ENCODE measurements around the gene ZNF443. TPM values are rescaled to one million over a fixed set of nuclear protein-coding genes. Genes with fewer than 3 reads are reported as not detected.
"Not testable (repeated sequence)": the region's sequence is repeated elsewhere in the genome, so short reads cannot be mapped to it uniquely, and the experiment has no call there.

ZNF443 gene
- total and polyA plus RNA-seq, 9 of the 15 experiments (the other 6 are each of a cell fraction or from before 2014, with no cell fraction given) = 1.5 to 4.9 (median 2.8) TPM

DNA sequence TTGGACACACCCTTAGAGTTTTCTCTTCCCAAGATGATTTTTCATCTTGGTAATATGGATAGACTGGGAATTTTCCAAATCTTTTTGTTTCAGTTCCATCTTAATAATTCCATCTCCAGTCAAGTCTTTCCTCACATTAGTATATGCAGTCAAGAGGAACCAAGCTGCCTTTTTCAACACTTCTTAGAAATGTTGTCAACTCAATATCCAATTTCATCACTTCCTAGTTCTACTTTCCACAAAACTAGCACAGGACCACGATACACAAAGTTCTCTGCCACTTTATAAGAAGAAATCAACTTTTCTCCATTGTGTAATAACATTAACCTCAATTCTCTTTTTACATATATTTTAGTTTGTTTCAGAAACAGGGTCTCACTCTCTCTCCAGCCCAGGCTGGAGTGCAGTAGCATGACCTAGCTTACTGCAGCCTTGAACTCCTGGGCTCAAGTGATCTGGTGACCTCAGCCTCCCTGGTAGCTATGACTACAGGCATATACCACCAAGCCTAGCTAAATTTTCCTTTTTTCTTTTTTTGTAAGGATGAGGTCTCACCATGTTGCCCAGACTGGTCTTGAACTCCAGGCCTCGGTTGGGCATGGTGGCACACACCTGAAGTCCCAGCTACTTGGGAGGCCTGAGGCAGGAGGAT lies 15.5 kb downstream of the ZNF443 start:
- TF ChIP-seq ZNF655 (CRISPR knock-in tag; IDR thresholded peaks at IDR 0.05) (no peak), RFX1 (IDR thresholded peaks at IDR 0.05) (peak; percentile 17; the same call in 1 of the 2 replicates)
- BruUV-seq (replicated peaks) = no TSS peak
- Histone ChIP-seq H3K9ac (ENCODE audit: insufficient read depth in 1 of 2, low read depth in 2 of 2, low read length in 2 of 2) (no peak overlapping the region), H3K9me1 (ENCODE audit: control insufficient read depth, insufficient read depth, low read length) (no peaks in the 10 kb centered on the region), H3K36me3 (ENCODE audit: control insufficient read depth, insufficient read depth, low read length) (no peaks in the 10 kb centered on the region), H3K4me2 (ENCODE audit: insufficient read depth, low read length) (no peak overlapping the region), H3K4me3 (no peak overlapping the region), H3K79me2 (ENCODE audit: control insufficient read depth, insufficient read depth, low read length) (no peaks in the 10 kb centered on the region), H4K20me1 (replicated peaks; ENCODE audit: control insufficient read depth, insufficient read depth, low read length) (no peaks in the 10 kb centered on the region), H3K4me1 (replicated peaks in 1 of 2; ENCODE audit: control insufficient read depth in 2 of 2, insufficient read depth in 2 of 2, low read length in 2 of 2) (no peaks in the 10 kb centered on the region), H3K9me3 (replicated peaks; ENCODE audit: control insufficient read depth, insufficient read depth, low read depth, low read length) (no peaks in the 10 kb centered on the region; the same call in 1 of the 2 replicates), H3K27ac (ENCODE audit: extremely low read depth, low read depth, low read length) (no peak overlapping the region), H2AFZ (ENCODE audit: low read depth, low read length) (no peak overlapping the region), H3K27me3 (ENCODE audit: control insufficient read depth in 2 of 2, insufficient read depth in 2 of 2, low read length in 2 of 2) (no peaks in the 10 kb centered on the region)
- in situ Hi-C loops (cut with MboI) = no loop called here
- FAIRE-seq (no peak), ATAC-seq (no peak), DNase-seq (ENCODE audit: extremely low read depth in 1 of 4, low spot score in 3 of 4) (no peak)
- WGBS (ENCODE audit: insufficient coverage, low coverage, missing lambda C conversion rate) = 15% methylated on average over 2 of the region's 2 CpGs
- intact Hi-C loops (cut with micrococcal nuclease) = no loop called here
- CTCF ChIA-PET (ENCODE audit: low intra/inter-chr PET ratio) = no interaction called here
- POLR2A ChIA-PET = interaction anchor here (0.6 kb wide), 2 partner anchors 22 to 25 kb away, joined by 3 read pairs; no protein-coding TSS in a partner anchor

DNA sequence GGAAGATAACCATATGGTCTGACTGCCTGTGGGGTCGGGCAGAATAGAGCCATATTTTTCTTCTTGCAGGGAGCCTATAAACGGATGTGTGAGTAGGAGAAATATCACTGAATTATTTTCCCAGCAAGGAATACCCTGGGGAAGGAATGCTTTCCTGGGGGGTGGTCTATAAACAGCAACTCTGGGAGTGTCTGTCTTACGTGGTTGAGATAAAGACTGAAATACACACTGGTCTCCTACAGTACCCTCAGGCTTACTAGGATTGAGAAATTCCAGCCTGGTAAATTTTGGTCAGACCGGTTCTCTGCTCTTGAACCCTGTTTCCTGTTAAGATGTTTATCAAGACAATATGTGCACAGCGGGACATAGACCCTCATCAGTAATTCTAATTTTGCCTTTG lies 23.5 kb downstream of the ZNF443 start:
- BruUV-seq (replicated peaks); H3K79me2 ChIP-seq (ENCODE audit: control insufficient read depth, insufficient read depth, low read length); H3K9me1 ChIP-seq (ENCODE audit: control insufficient read depth, insufficient read depth, low read length); H3K9ac ChIP-seq (ENCODE audit: insufficient read depth in 1 of 2, low read depth in 2 of 2, low read length in 2 of 2); DNase-seq (ENCODE audit: extremely low read depth in 1 of 4, low spot score in 3 of 4); H4K20me1 ChIP-seq (replicated peaks; ENCODE audit: control insufficient read depth, insufficient read depth, low read length); H3K36me3 ChIP-seq (ENCODE audit: control insufficient read depth, insufficient read depth, low read length); FAIRE-seq; H3K4me3 ChIP-seq; ATAC-seq; H3K4me1 ChIP-seq (replicated peaks in 1 of 2; ENCODE audit: control insufficient read depth in 2 of 2, insufficient read depth in 2 of 2, low read length in 2 of 2); H3K27me3 ChIP-seq (ENCODE audit: control insufficient read depth in 2 of 2, insufficient read depth in 2 of 2, low read length in 2 of 2); POLR2A ChIA-PET; in situ Hi-C loops (cut with MboI); intact Hi-C loops (cut with micrococcal nuclease); CTCF ChIA-PET (ENCODE audit: low intra/inter-chr PET ratio); H3K4me2 ChIP-seq (ENCODE audit: insufficient read depth, low read length); H3K9me3 ChIP-seq (replicated peaks; ENCODE audit: control insufficient read depth, insufficient read depth, low read depth, low read length); H2AFZ ChIP-seq (ENCODE audit: low read depth, low read length); H3K27ac ChIP-seq (ENCODE audit: extremely low read depth, low read depth, low read length): not testable (repeated sequence)
- 0 out of 3 replicates have a peak, but pooled peaks of 1 of the 2 experiments have one; percentile 28 for TF ChIP-seq CBX3 (IDR thresholded peaks at IDR 0.05; ENCODE audit: borderline replicate concordance in 1 of 2, low read length in 2 of 2)
- TF ChIP-seq, protein P1, sequence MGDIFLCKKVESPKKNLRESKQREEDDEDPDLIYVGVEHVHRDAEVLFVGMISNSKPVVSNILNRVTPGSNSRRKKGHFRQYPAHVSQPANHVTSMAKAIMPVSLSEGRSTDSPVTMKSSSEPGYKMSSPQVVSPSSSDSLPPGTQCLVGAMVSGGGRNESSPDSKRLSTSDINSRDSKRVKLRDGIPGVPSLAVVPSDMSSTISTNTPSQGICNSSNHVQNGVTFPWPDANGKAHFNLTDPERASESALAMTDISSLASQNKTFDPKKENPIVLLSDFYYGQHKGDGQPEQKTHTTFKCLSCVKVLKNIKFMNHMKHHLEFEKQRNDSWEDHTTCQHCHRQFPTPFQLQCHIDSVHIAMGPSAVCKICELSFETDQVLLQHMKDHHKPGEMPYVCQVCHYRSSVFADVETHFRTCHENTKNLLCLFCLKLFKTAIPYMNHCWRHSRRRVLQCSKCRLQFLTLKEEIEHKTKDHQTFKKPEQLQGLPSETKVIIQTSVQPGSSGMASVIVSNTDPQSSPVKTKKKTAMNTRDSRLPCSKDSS (IDR thresholded peaks at IDR 0.05; ENCODE audit: low read depth, partially characterized antibody) = peak; percentile 14
- TF ChIP-seq CBX5 (IDR thresholded peaks at IDR 0.05; ENCODE audit: borderline replicate concordance, low read depth) = peak; percentile 60; the same call in 1 of the 2 replicates
- 2% methylated on average over 4 of the region's 5 CpGs for WGBS (ENCODE audit: insufficient coverage, low coverage, missing lambda C conversion rate)

All from K562 (cell line).